B cell (primary cell): ENCODE data around the gene RHOBTB1.

Experiments used
- CTCF ChIP-seq: fragments of 200-600 bp; IDR thresholded peaks from one replicate; pipeline ENCODE4 v1.8.0; 2022; ENCODE audit warnings: antibody characterized with exemption, mild to moderate bottlenecking
- EZH2 ChIP-seq: IDR thresholded peaks from 2 replicates; pipeline ENCODE4 v1.6.1; 2012; ENCODE audit warnings: borderline replicate concordance, low read depth, mild to moderate bottlenecking, moderate library complexity, low read length; ENCODE audit not compliant: insufficient read depth, poor library complexity, severe bottlenecking

DNA sequence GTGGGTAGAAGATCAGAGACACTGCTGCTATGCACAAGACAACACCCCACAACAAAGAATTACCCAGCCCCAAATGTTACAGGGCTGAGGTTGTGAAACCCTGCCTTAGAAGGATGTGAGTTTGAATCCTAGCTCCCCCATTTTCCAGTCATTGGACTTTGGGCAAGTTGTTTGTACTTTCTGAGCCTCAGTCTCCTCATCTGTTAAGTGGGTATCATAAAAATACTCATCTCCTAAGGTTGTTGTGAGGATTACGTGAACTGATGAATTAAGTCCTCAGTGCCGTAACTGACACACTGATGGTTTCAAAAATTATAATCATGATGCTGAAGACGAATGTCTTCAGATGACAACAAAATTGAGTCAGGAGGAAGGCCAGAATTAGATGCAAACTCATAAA is 30.3 kb downstream of the RHOBTB1 start:
- no peak for TF ChIP-seq CTCF
- no peak for TF ChIP-seq EZH2
